LNCAP (cell line): ENCODE measurements around the gene ATP6V1C2.

ENCODE experiments used
- TF ChIP-seq, protein P1 (sequence below): fragments of 450-650 bp; IDR thresholded peaks from 2 replicates; pipeline ENCODE4 v1.5.1; 2017; ENCODE audit warnings: mild to moderate bottlenecking

Gene ATP6V1C2

DNA sequence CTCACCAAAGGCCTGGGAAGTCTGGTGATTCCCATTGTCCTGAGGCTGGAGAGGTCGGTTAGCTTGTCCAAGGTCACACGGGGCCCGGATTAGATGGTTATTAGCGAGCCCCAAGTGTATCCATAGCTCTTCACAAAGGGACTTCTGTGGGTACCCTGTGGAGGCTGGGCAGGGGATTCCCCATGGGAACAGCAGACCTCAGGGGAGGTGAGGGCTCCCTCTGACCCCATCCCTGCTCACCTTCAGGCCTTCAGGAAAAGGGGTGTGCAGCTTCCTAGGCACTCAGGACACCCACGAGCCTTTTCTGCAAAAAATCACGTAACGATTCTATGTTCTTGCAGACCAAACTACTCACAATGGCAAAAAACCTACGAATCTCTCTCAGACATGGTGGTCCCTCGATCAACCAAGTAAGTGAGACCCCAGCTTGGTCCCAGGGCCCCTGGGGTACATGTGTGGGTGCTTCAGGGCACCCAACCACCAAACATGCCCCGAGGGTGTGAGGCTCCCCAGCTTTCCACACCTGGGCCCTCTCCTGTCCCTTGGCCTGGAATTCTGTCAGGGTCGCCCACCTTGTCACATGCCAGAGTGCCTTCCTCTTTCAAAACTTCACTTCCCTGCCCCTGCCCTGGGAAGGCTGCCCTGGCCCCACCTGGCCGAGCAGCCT is 50.9 kb downstream of the ATP6V1C2 start:
- TF ChIP-seq, protein P1, sequence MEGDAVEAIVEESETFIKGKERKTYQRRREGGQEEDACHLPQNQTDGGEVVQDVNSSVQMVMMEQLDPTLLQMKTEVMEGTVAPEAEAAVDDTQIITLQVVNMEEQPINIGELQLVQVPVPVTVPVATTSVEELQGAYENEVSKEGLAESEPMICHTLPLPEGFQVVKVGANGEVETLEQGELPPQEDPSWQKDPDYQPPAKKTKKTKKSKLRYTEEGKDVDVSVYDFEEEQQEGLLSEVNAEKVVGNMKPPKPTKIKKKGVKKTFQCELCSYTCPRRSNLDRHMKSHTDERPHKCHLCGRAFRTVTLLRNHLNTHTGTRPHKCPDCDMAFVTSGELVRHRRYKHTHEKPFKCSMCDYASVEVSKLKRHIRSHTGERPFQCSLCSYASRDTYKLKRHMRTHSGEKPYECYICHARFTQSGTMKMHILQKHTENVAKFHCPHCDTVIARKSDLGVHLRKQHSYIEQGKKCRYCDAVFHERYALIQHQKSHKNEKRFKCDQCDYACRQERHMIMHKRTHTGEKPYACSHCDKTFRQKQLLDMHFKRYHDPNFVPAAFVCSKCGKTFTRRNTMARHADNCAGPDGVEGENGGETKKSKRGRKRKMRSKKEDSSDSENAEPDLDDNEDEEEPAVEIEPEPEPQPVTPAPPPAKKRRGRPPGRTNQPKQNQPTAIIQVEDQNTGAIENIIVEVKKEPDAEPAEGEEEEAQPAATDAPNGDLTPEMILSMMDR = no peak

DNA sequence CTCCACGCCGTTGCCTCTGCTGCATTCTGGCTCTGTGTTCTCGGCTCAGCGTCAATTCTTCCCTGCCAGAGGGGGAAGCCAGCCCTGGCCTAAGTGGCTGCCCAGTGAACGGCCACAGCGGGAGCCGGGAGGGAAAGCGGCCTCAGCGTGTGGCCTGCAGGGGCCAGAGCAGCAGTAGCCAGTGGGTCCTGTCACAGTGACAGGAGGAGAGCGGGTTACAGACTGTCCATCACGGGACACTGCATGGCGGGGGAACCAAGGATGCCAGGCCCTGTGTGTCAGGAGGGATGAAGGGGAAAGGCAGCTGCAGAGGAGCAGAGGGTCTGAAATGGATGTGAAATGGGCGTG is 51.4 kb downstream of the ATP6V1C2 start:
- TF ChIP-seq, protein P1 = no peak

GRCh38 chr2:10773821-10774341 is 52.5 kb downstream of the ATP6V1C2 start:
- TF ChIP-seq, protein P1 = no peak

- TF ChIP-seq, protein P1 = no peak
Measured at GRCh38 chr2:10774394-10774793, 53.0 kb downstream of the ATP6V1C2 start.

GRCh38 chr2:10775021-10775780 is 53.8 kb downstream of the ATP6V1C2 start:
- TF ChIP-seq, protein P1 = no peak

DNA sequence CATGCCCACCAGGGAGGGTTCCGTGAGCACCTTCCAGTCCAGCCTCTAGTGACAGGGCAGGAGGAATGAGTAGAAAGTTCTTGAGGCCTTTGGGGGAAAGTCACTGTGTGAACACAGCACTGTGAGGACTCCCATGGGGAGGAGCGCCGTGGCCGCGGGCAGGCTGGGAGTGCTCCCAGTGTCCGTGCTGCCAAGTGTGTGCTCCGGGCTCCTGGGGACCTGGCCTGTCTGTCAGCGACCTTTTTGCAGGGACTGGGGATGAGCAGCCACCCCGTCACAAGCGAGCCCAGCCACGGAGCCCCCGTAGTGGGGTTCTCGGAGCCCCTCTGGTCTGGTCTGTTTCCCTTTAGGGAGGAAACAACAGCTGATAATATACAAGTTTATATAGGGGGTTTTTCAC is 54.4 kb downstream of the ATP6V1C2 start:
- TF ChIP-seq, protein P1 = no peak

DNA sequence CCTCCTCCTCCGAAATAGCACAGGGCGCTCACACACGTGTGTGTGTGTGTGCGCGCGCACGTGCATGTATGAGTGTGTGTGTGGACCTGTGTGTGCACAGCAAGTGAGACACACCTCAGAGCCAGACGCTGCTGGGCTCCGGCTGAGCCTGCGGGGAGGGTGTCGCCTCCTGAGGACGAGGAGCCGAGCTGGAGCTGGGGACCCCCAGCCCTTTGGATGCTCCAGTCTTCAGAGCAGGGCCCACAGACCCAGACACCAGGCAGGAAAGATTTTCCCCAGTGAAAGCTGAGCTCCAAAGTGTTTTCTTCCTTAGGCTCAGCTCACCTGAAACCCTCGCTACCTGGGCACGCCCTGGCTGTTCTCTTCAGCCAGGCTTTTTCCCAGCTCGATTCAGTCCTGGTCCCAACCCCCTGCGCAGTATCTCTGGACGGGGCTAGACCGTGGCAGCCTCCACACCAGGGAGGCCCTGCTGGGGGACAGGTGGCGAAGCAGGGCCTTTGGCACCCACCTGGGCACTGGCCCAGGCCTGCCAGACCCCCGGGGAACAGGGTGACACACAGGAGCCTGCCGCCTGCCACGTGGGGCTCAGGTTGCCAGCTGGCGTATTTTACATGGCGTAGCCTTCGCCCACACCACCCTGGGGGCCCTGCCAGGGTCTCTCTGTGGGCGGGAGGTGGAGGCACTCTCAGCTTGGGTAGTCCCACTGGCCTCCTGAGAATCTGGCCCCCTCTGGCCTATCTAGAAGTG is 55.0 kb downstream of the ATP6V1C2 start:
- TF ChIP-seq, protein P1 = no peak
